Measurements from ENCODE around the gene KDM4B. TPM values are rescaled to one million over a fixed set of nuclear protein-coding genes. Genes with fewer than 3 reads are reported as not detected.
"Not testable (repeated sequence)": the region's sequence is repeated elsewhere in the genome, so short reads cannot be mapped to it uniquely, and the experiment has no call there.

The KDM4B gene
- polyA plus RNA-seq, 3 donors, result 6.4 to 22.7 (median 12.7) TPM

- Mint-ChIP-seq H3K36me3 (peaks cover 23 to 25% of the 10 kb centered on the region in 2 donors), H3K4me1 (peaks cover 84% of the 10 kb centered on the region), H3K4me3 (peak overlapping the region in 1 of 2 donors; percentile 77), H3K27me3 (ENCODE audit: low read depth in 3 of 3) (peaks cover 0 to 7% (median 0%) of the 10 kb centered on the region in 3 donors), H3K27ac (peak overlapping the region; percentile 98 to 99 (median 99)), H3K9me3 (peaks cover 0 to 2% (median 0%) of the 10 kb centered on the region in 7 donors)
- Histone ChIP-seq H3K36me3 (replicated peaks in 1 of 2; ENCODE audit: control insufficient read depth in 1 of 2, insufficient read depth in 2 of 2, low read length in 2 of 2) (peaks cover 2 to 8% of the 10 kb centered on the region in 2 donors), H3K4me2 (replicated peaks; ENCODE audit: extremely low read depth, low read length, poor library complexity, severe bottlenecking) (peak overlapping the region; percentile 61), H3K4me1 (ENCODE audit: control insufficient read depth in 1 of 2, insufficient read depth in 2 of 2, low read length in 2 of 2) (peaks cover 77 to 86% of the 10 kb centered on the region in 2 donors), H3K27me3 (ENCODE audit: control insufficient read depth in 2 of 2, insufficient read depth in 2 of 2, low read length in 2 of 2) (no peaks in the 10 kb centered on the region), H3K79me2 (ENCODE audit: insufficient read depth, low read length) (peaks cover 89% of the 10 kb centered on the region), H3K9ac (ENCODE audit: insufficient read depth, low read length, poor library complexity, severe bottlenecking) (no peak overlapping the region), H4K20me1 (ENCODE audit: insufficient read depth, low read length) (peaks cover 64% of the 10 kb centered on the region), H3K27ac (ENCODE audit: low read depth in 1 of 2, low read length in 2 of 2) (peak overlapping the region; percentile 84 to 96), H3K9me3 (replicated peaks in 1 of 2; ENCODE audit: control insufficient read depth in 1 of 2, insufficient read depth in 1 of 2, low read length in 2 of 2) (no peaks in the 10 kb centered on the region), H3K4me3 (replicated peaks in 1 of 3; ENCODE audit: low read depth in 2 of 3, low read length in 3 of 3) (peak overlapping the region in 1 of 3 experiments; percentile 25), H2AFZ (ENCODE audit: insufficient read depth, low read depth, low read length, poor library complexity, severe bottlenecking) (no peak overlapping the region)
- WGBS (ENCODE audit: insufficient coverage), result 56% methylated on average over 4 of the region's 14 CpGs
- TF ChIP-seq, protein P1, sequence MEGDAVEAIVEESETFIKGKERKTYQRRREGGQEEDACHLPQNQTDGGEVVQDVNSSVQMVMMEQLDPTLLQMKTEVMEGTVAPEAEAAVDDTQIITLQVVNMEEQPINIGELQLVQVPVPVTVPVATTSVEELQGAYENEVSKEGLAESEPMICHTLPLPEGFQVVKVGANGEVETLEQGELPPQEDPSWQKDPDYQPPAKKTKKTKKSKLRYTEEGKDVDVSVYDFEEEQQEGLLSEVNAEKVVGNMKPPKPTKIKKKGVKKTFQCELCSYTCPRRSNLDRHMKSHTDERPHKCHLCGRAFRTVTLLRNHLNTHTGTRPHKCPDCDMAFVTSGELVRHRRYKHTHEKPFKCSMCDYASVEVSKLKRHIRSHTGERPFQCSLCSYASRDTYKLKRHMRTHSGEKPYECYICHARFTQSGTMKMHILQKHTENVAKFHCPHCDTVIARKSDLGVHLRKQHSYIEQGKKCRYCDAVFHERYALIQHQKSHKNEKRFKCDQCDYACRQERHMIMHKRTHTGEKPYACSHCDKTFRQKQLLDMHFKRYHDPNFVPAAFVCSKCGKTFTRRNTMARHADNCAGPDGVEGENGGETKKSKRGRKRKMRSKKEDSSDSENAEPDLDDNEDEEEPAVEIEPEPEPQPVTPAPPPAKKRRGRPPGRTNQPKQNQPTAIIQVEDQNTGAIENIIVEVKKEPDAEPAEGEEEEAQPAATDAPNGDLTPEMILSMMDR (IDR thresholded peaks at IDR 0.05), result no peak
- intact Hi-C loops (cut with micrococcal nuclease), result loop anchor here (5.0 to 10.0 kb wide), 3 partner anchors 60 to 100 kb away; no protein-coding TSS in a partner anchor
- peak; percentile 23 to 57 (median 51) for DNase-seq
Measured at GRCh38 chr19:4974880-4975469, 6.1 kb downstream of the KDM4B start.

DNA sequence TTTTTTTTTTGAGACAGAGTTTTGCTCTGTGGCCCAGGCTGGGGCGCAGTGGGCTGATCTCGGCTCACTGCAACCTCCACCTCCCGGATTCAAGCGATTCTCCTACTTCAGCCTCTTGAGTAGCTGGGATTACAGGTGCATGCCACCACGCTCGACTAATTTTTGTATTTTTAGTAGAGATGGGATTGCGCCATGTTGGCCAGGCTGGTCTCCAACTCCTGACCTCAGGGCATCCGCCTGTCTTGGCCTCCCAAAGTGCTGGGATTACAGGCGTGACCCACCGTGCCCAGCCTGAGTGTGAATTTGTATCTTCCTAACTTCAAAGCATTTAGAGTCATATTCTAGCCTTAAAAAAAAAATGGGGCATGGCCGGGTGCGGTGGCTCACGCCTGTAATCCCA lies 6.7 kb downstream of the KDM4B start:
- H3K27ac ChIP-seq (ENCODE audit: low read depth in 1 of 2, low read length in 2 of 2), result peak overlapping the region; percentile 84 to 96
- intact Hi-C loops (cut with micrococcal nuclease), result loop anchor here (5.0 to 10.0 kb wide), 3 partner anchors 61 to 101 kb away; no protein-coding TSS in a partner anchor
- H4K20me1 ChIP-seq (ENCODE audit: insufficient read depth, low read length), result peaks cover 64% of the 10 kb centered on the region
- Mint-ChIP-seq H3K27ac (peak overlapping the region; percentile 98 to 99 (median 99)), H3K4me1 (peaks cover 80% of the 10 kb centered on the region), H3K4me3 (peak overlapping the region; percentile 59 to 69), H3K36me3 (peaks cover 25 to 29% of the 10 kb centered on the region in 2 donors)
- peak overlapping the region; percentile 61 for H3K4me2 ChIP-seq (replicated peaks; ENCODE audit: extremely low read depth, low read length, poor library complexity, severe bottlenecking)
- H3K36me3 ChIP-seq (replicated peaks in 1 of 2; ENCODE audit: control insufficient read depth in 1 of 2, insufficient read depth in 2 of 2, low read length in 2 of 2); H2AFZ ChIP-seq (ENCODE audit: insufficient read depth, low read depth, low read length, poor library complexity, severe bottlenecking); H3K9me3 ChIP-seq (replicated peaks in 1 of 2; ENCODE audit: control insufficient read depth in 1 of 2, insufficient read depth in 1 of 2, low read length in 2 of 2); H3K27me3 Mint-ChIP-seq (ENCODE audit: low read depth in 3 of 3); DNase-seq; H3K9me3 Mint-ChIP-seq; H3K27me3 ChIP-seq (ENCODE audit: control insufficient read depth in 2 of 2, insufficient read depth in 2 of 2, low read length in 2 of 2): not testable (repeated sequence)
- H3K4me1 ChIP-seq (ENCODE audit: control insufficient read depth in 1 of 2, insufficient read depth in 2 of 2, low read length in 2 of 2), result peaks cover 74 to 83% of the 10 kb centered on the region in 2 donors
- H3K9ac ChIP-seq (ENCODE audit: insufficient read depth, low read length, poor library complexity, severe bottlenecking), result peak overlapping the region; percentile 64
- H3K4me3 ChIP-seq (replicated peaks in 1 of 3; ENCODE audit: low read depth in 2 of 3, low read length in 3 of 3), result peak overlapping the region in 1 of 3 experiments; percentile 56
- 35% methylated on average over 6 of the region's 13 CpGs for WGBS (ENCODE audit: insufficient coverage)
- peaks cover 89% of the 10 kb centered on the region for H3K79me2 ChIP-seq (ENCODE audit: insufficient read depth, low read length)

Measured in CD14-positive monocyte (primary cell).